Liver (tissue), 9 donors: Measurements from ENCODE around the gene AFDN. TPM values are rescaled to one million over a fixed set of nuclear protein-coding genes. Genes with fewer than 3 reads are reported as not detected.

Source experiments
- DNase-seq: peaks from one replicate; pipeline ENCODE4 v3.0.0-alpha.2; 2017; ENCODE audit warnings: low spot score
- H3K27ac ChIP-seq, 2 donors: one replicate each; pipeline ENCODE4 v1.7.0; 2013; ENCODE audit warnings: inconsistent platforms in 2 of 2, low read length in 2 of 2, control low read depth in 1 of 2, low read depth in 1 of 2, mild to moderate bottlenecking in 1 of 2
- H3K27me3 ChIP-seq, 4 donors: one replicate each; pipeline versions ENCODE4 v1.6.1 to v1.7.0; 2013; ENCODE audit warnings: low read length in 3 of 4, inconsistent platforms in 1 of 4, mild to moderate bottlenecking in 1 of 4, moderate library complexity in 1 of 4; ENCODE audit not compliant: control insufficient read depth in 4 of 4, insufficient read depth in 4 of 4
- H3K36me3 ChIP-seq, 4 donors: one replicate each; pipeline versions ENCODE4 v1.6.1 to v1.7.0; 2013; ENCODE audit warnings: low read length in 3 of 4, mild to moderate bottlenecking in 3 of 4, low read depth in 1 of 4, moderate library complexity in 1 of 4; ENCODE audit not compliant: control insufficient read depth in 4 of 4, insufficient read depth in 3 of 4
- H3K4me1 ChIP-seq, 4 donors: one replicate each; pipeline versions ENCODE4 v1.6.1 to v1.7.0; 2013; ENCODE audit warnings: low read length in 3 of 4, mild to moderate bottlenecking in 3 of 4, moderate library complexity in 1 of 4; ENCODE audit not compliant: control insufficient read depth in 4 of 4, insufficient read depth in 4 of 4
- H3K4me3 ChIP-seq, 3 donors: one replicate each; pipeline versions ENCODE4 v1.6.1 to v1.7.0; 2013; ENCODE audit warnings: low read length in 3 of 3, control low read depth in 1 of 3, low read depth in 1 of 3, mild to moderate bottlenecking in 1 of 3
- H3K9ac ChIP-seq, 2 donors: one replicate each; pipeline ENCODE4 v1.7.0; 2013; ENCODE audit warnings: low read length in 2 of 2, mild to moderate bottlenecking in 2 of 2, moderate library complexity in 2 of 2, control low read depth in 1 of 2, low read depth in 1 of 2
- H3K9me3 ChIP-seq, 4 donors: one replicate each; pipeline versions ENCODE4 v1.6.1 to v1.7.0; 2013; ENCODE audit warnings: low read length in 3 of 4; ENCODE audit not compliant: control insufficient read depth in 4 of 4
- EGR1 ChIP-seq, 2 donors: IDR thresholded peaks; 2 replicates each; pipeline ENCODE4 v1.6.1; 2016 to 2018; ENCODE audit warnings: antibody characterized with exemption in 2 of 2, low read depth in 2 of 2
- FOXA1 ChIP-seq: IDR thresholded peaks from 2 replicates; pipeline ENCODE4 v1.6.1; 2016; ENCODE audit warnings: antibody characterized with exemption
- FOXA2 ChIP-seq: IDR thresholded peaks from 2 replicates; pipeline ENCODE4 v1.6.1; 2016; ENCODE audit warnings: antibody characterized with exemption
- GABPA ChIP-seq, 2 donors: IDR thresholded peaks in 1 of 2; conservative IDR thresholded peaks in 1 of 2; 2 replicates each; pipeline ENCODE4 v1.6.1; 2016; ENCODE audit warnings: antibody characterized with exemption in 2 of 2, mild to moderate bottlenecking in 1 of 2, moderate library complexity in 1 of 2
- HNF4A ChIP-seq, 2 donors: conservative IDR thresholded peaks; 2 replicates each; pipeline ENCODE4 v1.6.1; 2016; ENCODE audit warnings: antibody characterized with exemption in 2 of 2, mild to moderate bottlenecking in 2 of 2
- HNF4G ChIP-seq: IDR thresholded peaks from 2 replicates; pipeline ENCODE4 v1.6.1; 2016; ENCODE audit warnings: antibody characterized with exemption
- JUND ChIP-seq, 2 donors: IDR thresholded peaks; 2 replicates each; pipeline ENCODE4 v1.6.1; 2016; ENCODE audit warnings: antibody characterized with exemption in 2 of 2
- NR2F2 ChIP-seq: IDR thresholded peaks from 2 replicates; pipeline ENCODE4 v1.6.1; 2016; ENCODE audit warnings: antibody characterized with exemption
- RAD21 ChIP-seq, 2 donors: IDR thresholded peaks; 2 replicates each; pipeline ENCODE4 v1.6.1; 2016; ENCODE audit warnings: antibody characterized with exemption in 2 of 2, mild to moderate bottlenecking in 2 of 2
- RXRA ChIP-seq, 2 donors: IDR thresholded peaks; 2 replicates each; pipeline ENCODE4 v1.6.1; 2017 to 2018; ENCODE audit warnings: antibody characterized with exemption in 2 of 2, mild to moderate bottlenecking in 1 of 2
- SP1 ChIP-seq: IDR thresholded peaks from 2 replicates; pipeline ENCODE4 v1.6.1; 2018; ENCODE audit warnings: antibody characterized with exemption, mild to moderate bottlenecking
- TAF1 ChIP-seq: conservative IDR thresholded peaks from 2 replicates; pipeline ENCODE4 v1.6.1; 2016; ENCODE audit warnings: antibody characterized with exemption, mild to moderate bottlenecking
- YY1 ChIP-seq: IDR thresholded peaks from 2 replicates; pipeline ENCODE4 v1.6.1; 2016; ENCODE audit warnings: antibody characterized with exemption, mild to moderate bottlenecking
- WGBS: extraction: QIAGEN DNeasy Blood & Tissue Kit; methylation state at CpG from one replicate; pipeline ENCODE4 v1.1.7; 2013; 5-methylcytosine and 5-hydroxymethylcytosine counted together
- polyA plus RNA-seq, 2 donors: library from polyadenylated mRNA; stranded (reverse) in 1 of 2; unstranded in 1 of 2; fragments of 200-250 nt in 1 of 2; fragments of >200 nt in 1 of 2; fragmentation: Nextera tagmentation in 1 of 2; extraction: Ambion mirVana in 1 of 2; gene quantifications; one replicate each; pipeline versions ENCODE4 v1.2.1 to v1.2.3, GENCODE V29; 2013 to 2015
- total RNA-seq, 2 donors: library from RNA; depleted of rRNA; stranded (reverse); fragments of >200 nt; gene quantifications; one replicate each; pipeline ENCODE4 v1.2.3, GENCODE V29; 2014
- TF ChIP-seq, protein P1 (sequence below): fragments of 150-350 bp; IDR thresholded peaks from 2 replicates; pipeline ENCODE4 v1.5.1; 2017; ENCODE audit warnings: improper control_type of control experiment, low read depth, low read length; ENCODE audit not compliant: missing input control
- TF ChIP-seq, protein P2 (sequence below): IDR thresholded peaks from 2 replicates; pipeline ENCODE4 v1.6.1; 2016; ENCODE audit warnings: antibody characterized with exemption
- TF ChIP-seq, protein P3 (sequence below): IDR thresholded peaks from 2 replicates; pipeline ENCODE4 v1.6.1; 2016; ENCODE audit warnings: antibody characterized with exemption, mild to moderate bottlenecking
- TF ChIP-seq, protein P4 (sequence below): IDR thresholded peaks from 2 replicates; pipeline ENCODE4 v1.6.1; 2016; ENCODE audit warnings: antibody characterized with exemption
- TF ChIP-seq, protein P5 (sequence below): IDR thresholded peaks from 2 replicates; pipeline ENCODE4 v1.6.1; 2016; ENCODE audit warnings: antibody characterized with exemption
- donor health status: healthy.
- donor health status: healthy.
- donor health status: healthy.
- donor health status: healthy.
- donor health status: healthy.

AFDN gene
- total and polyA plus RNA-seq, 4 donors: 21.3 to 145 (median 29.3) TPM

DNA sequence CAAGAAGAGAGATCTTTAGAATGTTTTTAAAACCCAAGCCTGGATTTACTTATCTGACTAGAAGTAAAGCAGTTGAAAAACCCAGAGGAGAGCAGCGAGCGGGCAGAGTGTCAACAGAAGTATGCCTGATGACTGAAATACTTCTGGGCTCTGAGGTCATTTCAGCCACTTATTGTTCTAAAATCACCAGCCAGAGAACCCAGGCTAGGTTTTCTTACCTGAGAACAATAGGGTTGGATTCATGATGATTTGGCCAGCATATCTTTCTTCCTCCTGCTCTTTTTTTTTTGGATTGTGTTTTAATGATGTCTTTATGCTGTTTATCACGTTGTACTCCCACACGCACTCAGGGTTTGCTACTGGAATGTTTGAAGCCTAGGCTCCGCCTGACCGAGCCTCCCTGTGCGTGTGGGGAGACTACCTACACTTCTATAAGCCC, 107.7 kb downstream of the AFDN start:
- 60% methylated on average over 7 of the region's 7 CpGs for WGBS
- no peak for DNase-seq
- peak overlapping the region in 1 of 3 donors; percentile 19 for H3K4me3 ChIP-seq

DNA sequence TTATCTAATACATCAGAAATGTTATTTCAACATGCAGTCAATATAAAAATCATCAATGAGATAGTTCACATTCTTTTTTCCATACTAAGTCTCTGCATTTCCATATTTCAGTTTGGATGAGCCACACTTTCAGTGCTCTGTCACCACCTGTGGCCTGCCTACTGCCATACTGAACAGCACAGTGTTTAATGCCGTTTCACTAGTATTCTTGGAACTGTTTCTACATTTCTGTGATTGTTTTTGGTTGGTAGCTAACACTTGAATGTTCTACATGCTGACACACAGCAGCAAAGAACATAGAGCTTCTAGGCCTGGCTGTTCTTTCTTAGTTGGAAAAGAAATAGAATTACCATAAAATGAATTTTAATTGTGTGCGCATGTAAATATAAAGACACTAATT, 109.3 kb downstream of the AFDN start:
- 79% methylated on average over 2 of the region's 2 CpGs for WGBS
- peaks cover 0 to 4% (median 1%) of the 10 kb centered on the region in 4 donors for H3K36me3 ChIP-seq
- no peak for DNase-seq
- peaks cover 0 to 31% (median 16%) of the 10 kb centered on the region in 4 donors for H3K4me1 ChIP-seq
- no peak overlapping the region for H3K9ac ChIP-seq
- H3K4me3 ChIP-seq: no peak overlapping the region
- H3K27ac ChIP-seq: no peak overlapping the region
- no peaks in the 10 kb centered on the region for H3K9me3 ChIP-seq
- no peak for TF ChIP-seq FOXA1
- TF ChIP-seq NR2F2: no peak
- TF ChIP-seq YY1: no peak
- no peak for TF ChIP-seq GABPA (IDR thresholded peaks at IDR 0.05 in 1 of 2, conservative IDR thresholded peaks at IDR 0.05 in 1 of 2)
- TF ChIP-seq, protein P1, sequence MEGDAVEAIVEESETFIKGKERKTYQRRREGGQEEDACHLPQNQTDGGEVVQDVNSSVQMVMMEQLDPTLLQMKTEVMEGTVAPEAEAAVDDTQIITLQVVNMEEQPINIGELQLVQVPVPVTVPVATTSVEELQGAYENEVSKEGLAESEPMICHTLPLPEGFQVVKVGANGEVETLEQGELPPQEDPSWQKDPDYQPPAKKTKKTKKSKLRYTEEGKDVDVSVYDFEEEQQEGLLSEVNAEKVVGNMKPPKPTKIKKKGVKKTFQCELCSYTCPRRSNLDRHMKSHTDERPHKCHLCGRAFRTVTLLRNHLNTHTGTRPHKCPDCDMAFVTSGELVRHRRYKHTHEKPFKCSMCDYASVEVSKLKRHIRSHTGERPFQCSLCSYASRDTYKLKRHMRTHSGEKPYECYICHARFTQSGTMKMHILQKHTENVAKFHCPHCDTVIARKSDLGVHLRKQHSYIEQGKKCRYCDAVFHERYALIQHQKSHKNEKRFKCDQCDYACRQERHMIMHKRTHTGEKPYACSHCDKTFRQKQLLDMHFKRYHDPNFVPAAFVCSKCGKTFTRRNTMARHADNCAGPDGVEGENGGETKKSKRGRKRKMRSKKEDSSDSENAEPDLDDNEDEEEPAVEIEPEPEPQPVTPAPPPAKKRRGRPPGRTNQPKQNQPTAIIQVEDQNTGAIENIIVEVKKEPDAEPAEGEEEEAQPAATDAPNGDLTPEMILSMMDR: no peak
- no peak for TF ChIP-seq TAF1
- no peak for TF ChIP-seq EGR1 (IDR thresholded peaks at IDR 0.05; ENCODE audit: low read depth in 2 of 2)
- TF ChIP-seq RXRA (IDR thresholded peaks at IDR 0.05): no peak
- no peak for TF ChIP-seq FOXA2
- no peak for TF ChIP-seq JUND (IDR thresholded peaks at IDR 0.05)
- no peak for TF ChIP-seq HNF4G
- no peak for TF ChIP-seq HNF4A (conservative IDR thresholded peaks at IDR 0.05)
- TF ChIP-seq, protein P2, sequence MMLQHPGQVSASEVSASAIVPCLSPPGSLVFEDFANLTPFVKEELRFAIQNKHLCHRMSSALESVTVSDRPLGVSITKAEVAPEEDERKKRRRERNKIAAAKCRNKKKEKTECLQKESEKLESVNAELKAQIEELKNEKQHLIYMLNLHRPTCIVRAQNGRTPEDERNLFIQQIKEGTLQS: no peak
- no peak for TF ChIP-seq SP1
- TF ChIP-seq, protein P3, sequence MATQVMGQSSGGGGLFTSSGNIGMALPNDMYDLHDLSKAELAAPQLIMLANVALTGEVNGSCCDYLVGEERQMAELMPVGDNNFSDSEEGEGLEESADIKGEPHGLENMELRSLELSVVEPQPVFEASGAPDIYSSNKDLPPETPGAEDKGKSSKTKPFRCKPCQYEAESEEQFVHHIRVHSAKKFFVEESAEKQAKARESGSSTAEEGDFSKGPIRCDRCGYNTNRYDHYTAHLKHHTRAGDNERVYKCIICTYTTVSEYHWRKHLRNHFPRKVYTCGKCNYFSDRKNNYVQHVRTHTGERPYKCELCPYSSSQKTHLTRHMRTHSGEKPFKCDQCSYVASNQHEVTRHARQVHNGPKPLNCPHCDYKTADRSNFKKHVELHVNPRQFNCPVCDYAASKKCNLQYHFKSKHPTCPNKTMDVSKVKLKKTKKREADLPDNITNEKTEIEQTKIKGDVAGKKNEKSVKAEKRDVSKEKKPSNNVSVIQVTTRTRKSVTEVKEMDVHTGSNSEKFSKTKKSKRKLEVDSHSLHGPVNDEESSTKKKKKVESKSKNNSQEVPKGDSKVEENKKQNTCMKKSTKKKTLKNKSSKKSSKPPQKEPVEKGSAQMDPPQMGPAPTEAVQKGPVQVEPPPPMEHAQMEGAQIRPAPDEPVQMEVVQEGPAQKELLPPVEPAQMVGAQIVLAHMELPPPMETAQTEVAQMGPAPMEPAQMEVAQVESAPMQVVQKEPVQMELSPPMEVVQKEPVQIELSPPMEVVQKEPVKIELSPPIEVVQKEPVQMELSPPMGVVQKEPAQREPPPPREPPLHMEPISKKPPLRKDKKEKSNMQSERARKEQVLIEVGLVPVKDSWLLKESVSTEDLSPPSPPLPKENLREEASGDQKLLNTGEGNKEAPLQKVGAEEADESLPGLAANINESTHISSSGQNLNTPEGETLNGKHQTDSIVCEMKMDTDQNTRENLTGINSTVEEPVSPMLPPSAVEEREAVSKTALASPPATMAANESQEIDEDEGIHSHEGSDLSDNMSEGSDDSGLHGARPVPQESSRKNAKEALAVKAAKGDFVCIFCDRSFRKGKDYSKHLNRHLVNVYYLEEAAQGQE: no peak
- TF ChIP-seq, protein P4, sequence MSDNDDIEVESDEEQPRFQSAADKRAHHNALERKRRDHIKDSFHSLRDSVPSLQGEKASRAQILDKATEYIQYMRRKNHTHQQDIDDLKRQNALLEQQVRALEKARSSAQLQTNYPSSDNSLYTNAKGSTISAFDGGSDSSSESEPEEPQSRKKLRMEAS: no peak
- TF ChIP-seq RAD21 (IDR thresholded peaks at IDR 0.05): no peak
- TF ChIP-seq, protein P5, sequence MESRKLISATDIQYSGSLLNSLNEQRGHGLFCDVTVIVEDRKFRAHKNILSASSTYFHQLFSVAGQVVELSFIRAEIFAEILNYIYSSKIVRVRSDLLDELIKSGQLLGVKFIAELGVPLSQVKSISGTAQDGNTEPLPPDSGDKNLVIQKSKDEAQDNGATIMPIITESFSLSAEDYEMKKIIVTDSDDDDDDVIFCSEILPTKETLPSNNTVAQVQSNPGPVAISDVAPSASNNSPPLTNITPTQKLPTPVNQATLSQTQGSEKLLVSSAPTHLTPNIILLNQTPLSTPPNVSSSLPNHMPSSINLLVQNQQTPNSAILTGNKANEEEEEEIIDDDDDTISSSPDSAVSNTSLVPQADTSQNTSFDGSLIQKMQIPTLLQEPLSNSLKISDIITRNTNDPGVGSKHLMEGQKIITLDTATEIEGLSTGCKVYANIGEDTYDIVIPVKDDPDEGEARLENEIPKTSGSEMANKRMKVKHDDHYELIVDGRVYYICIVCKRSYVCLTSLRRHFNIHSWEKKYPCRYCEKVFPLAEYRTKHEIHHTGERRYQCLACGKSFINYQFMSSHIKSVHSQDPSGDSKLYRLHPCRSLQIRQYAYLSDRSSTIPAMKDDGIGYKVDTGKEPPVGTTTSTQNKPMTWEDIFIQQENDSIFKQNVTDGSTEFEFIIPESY: no peak
- no peaks in the 10 kb centered on the region for H3K27me3 ChIP-seq

More for the DNA sequence above, 107.7 kb downstream of the AFDN start:
- Histone ChIP-seq H3K4me1 (peaks cover 0 to 32% (median 17%) of the 10 kb centered on the region in 4 donors), H3K9me3 (no peaks in the 10 kb centered on the region), H3K27ac (peak overlapping the region; percentile 88 to 94), H3K9ac (peak overlapping the region; percentile 43 to 52), H3K27me3 (no peaks in the 10 kb centered on the region), H3K36me3 (peaks cover 0 to 4% (median 2%) of the 10 kb centered on the region in 4 donors)
- no peak for TF ChIP-seq RAD21 (IDR thresholded peaks at IDR 0.05)
- no peak for TF ChIP-seq GABPA (IDR thresholded peaks at IDR 0.05 in 1 of 2, conservative IDR thresholded peaks at IDR 0.05 in 1 of 2)
- TF ChIP-seq, protein P2: no peak
- TF ChIP-seq RXRA (IDR thresholded peaks at IDR 0.05): no peak
